WTC11 (cell line): ENCODE results near the gene SCUBE1. TPM values are rescaled to one million over a fixed set of nuclear protein-coding genes. Genes with fewer than 3 reads are reported as not detected.

Experiments used
- ATAC-seq: fragments of 200-7000 bp; cut with Tn5 transposase; 2 replicates; pipeline ENCODE4 v1.10.0; 2021; ENCODE audit warnings: mild to moderate bottlenecking, moderate library complexity
- CTCF ChIA-PET: fragments of 300-600 bp; sonication (Branson Sonifier 250); formaldehyde crosslinking; loops from one replicate; lab custom pipeline; 2021; ENCODE audit warnings: antibody characterized with exemption; lab: Charles Lee
- POLR2A ChIA-PET: fragments of 350-600 bp; sonication (Branson Sonifier 250); formaldehyde crosslinking; loops from one replicate; lab custom pipeline; 2021; ENCODE audit warnings: antibody characterized with exemption; lab: Charles Lee
- DNase-seq: peaks from one replicate; pipeline ENCODE4 v3.0.0; 2021; ENCODE audit warnings: low spot score
- H3K27ac Mint-ChIP-seq: 2 replicates; pipeline ENCODE4 v1.8.0; 2021; ENCODE audit warnings: mixed read lengths
- H3K27me3 Mint-ChIP-seq: 2 replicates; pipeline ENCODE4 v1.8.0; 2021; ENCODE audit warnings: low read depth, mild to moderate bottlenecking, moderate library complexity, mixed read lengths
- H3K36me3 Mint-ChIP-seq: 2 replicates; pipeline ENCODE4 v1.8.0; 2021; ENCODE audit warnings: mixed read lengths
- H3K4me1 Mint-ChIP-seq: 2 replicates; pipeline ENCODE4 v1.8.0; 2022; ENCODE audit warnings: mixed read lengths
- H3K4me3 Mint-ChIP-seq: 2 replicates; pipeline ENCODE4 v1.8.0; 2021; ENCODE audit warnings: mild to moderate bottlenecking, moderate library complexity, mixed read lengths
- H3K9me3 Mint-ChIP-seq: 2 replicates; pipeline ENCODE4 v1.8.0; 2021; ENCODE audit warnings: mixed read lengths
- ATF2 ChIP-seq: sonication (generic); formaldehyde crosslinking; IDR thresholded peaks from 2 replicates; pipeline ENCODE4 v1.8.1; 2022; ENCODE audit warnings: low read depth, missing genetic modification reagents, borderline replicate concordance
- CDX4 ChIP-seq: fragments of 250-450 bp; sonication (Bioruptor Pico); IDR thresholded peaks from 2 replicates; pipeline ENCODE4 v1.9.0; 2021; ENCODE audit warnings: moderate library complexity, mild to moderate bottlenecking, inconsistent platforms, borderline replicate concordance
- CREB1 ChIP-seq: sonication (generic); formaldehyde crosslinking; IDR thresholded peaks from 2 replicates; pipeline ENCODE4 v1.8.0; 2023; ENCODE audit warnings: mild to moderate bottlenecking, missing genetic modification reagents
- FOXP1 ChIP-seq: sonication (generic); formaldehyde crosslinking; IDR thresholded peaks from 2 replicates; pipeline ENCODE4 v1.8.0; 2022; ENCODE audit warnings: missing genetic modification reagents, mild to moderate bottlenecking, moderate library complexity, borderline replicate concordance
- FOXP4 ChIP-seq: sonication (generic); formaldehyde crosslinking; IDR thresholded peaks from 2 replicates; pipeline ENCODE4 v1.8.0; 2022; ENCODE audit warnings: mild to moderate bottlenecking, missing genetic modification reagents
- GRHL2 ChIP-seq: fragments of 250-450 bp; sonication (Bioruptor Pico); IDR thresholded peaks from 2 replicates; pipeline ENCODE4 v1.8.0; 2022; ENCODE audit warnings: mild to moderate bottlenecking, moderate library complexity; ENCODE audit not compliant: insufficient replicate concordance, severe bottlenecking
- GTF2I ChIP-seq: fragments of 250-450 bp; sonication (Bioruptor Pico); conservative IDR thresholded peaks from 2 replicates; pipeline ENCODE4 v1.4.0; 2021; ENCODE audit warnings: mild to moderate bottlenecking
- HMGA2 ChIP-seq: fragments of 250-450 bp; sonication (Bioruptor Pico); IDR thresholded peaks from 2 replicates; pipeline ENCODE4 v1.4.0; 2021; ENCODE audit warnings: mild to moderate bottlenecking, moderate library complexity
- HMGXB4 ChIP-seq: sonication (generic); formaldehyde crosslinking; IDR thresholded peaks from 2 replicates; pipeline ENCODE4 v1.8.1; 2023; ENCODE audit warnings: mild to moderate bottlenecking, moderate library complexity, missing genetic modification reagents
- MXD4 ChIP-seq: fragments of 250-450 bp; sonication (Bioruptor Pico); IDR thresholded peaks from 2 replicates; pipeline ENCODE4 v1.8.0; 2021; ENCODE audit warnings: mild to moderate bottlenecking, moderate library complexity, borderline replicate concordance
- NFATC4 ChIP-seq: fragments of 250-450 bp; sonication (Bioruptor Pico); IDR thresholded peaks from 2 replicates; pipeline ENCODE4 v1.9.0; 2021; ENCODE audit warnings: mild to moderate bottlenecking
- NFE2L1 ChIP-seq: sonication (generic); formaldehyde crosslinking; IDR thresholded peaks from 2 replicates; pipeline ENCODE4 v1.8.1; 2023; ENCODE audit warnings: missing genetic modification reagents
- NR2C2 ChIP-seq: sonication (generic); formaldehyde crosslinking; IDR thresholded peaks from 2 replicates; pipeline ENCODE4 v1.8.0; 2022; ENCODE audit warnings: mild to moderate bottlenecking, missing genetic modification reagents
- PRRX2 ChIP-seq: fragments of 250-450 bp; sonication (Bioruptor Pico); IDR thresholded peaks from 2 replicates; pipeline ENCODE4 v1.8.0; 2021; ENCODE audit warnings: mild to moderate bottlenecking
- RORB ChIP-seq: fragments of 250-450 bp; sonication (Bioruptor Pico); IDR thresholded peaks from 2 replicates; pipeline ENCODE4 v1.9.0; 2021; ENCODE audit warnings: mild to moderate bottlenecking
- SOX15 ChIP-seq: fragments of 250-450 bp; sonication (Bioruptor Pico); IDR thresholded peaks from 2 replicates; pipeline ENCODE4 v1.9.0; 2021; ENCODE audit warnings: mild to moderate bottlenecking
- TEAD4 ChIP-seq: sonication (generic); formaldehyde crosslinking; IDR thresholded peaks from 2 replicates; pipeline ENCODE4 v1.8.0; 2022; ENCODE audit warnings: mild to moderate bottlenecking, missing genetic modification reagents
- USF1 ChIP-seq: sonication (generic); formaldehyde crosslinking; IDR thresholded peaks from 2 replicates; pipeline ENCODE4 v1.8.0; 2022; ENCODE audit warnings: mild to moderate bottlenecking, missing genetic modification reagents
- ZNF263 ChIP-seq: sonication (generic); formaldehyde crosslinking; IDR thresholded peaks from 2 replicates; pipeline ENCODE4 v1.8.1; 2022; ENCODE audit warnings: low read depth, mild to moderate bottlenecking, moderate library complexity, missing genetic modification reagents
- ZNF425 ChIP-seq: fragments of 250-450 bp; sonication (Bioruptor Pico); conservative IDR thresholded peaks from 2 replicates; pipeline ENCODE4 v1.9.0; 2021; ENCODE audit warnings: mild to moderate bottlenecking
- ZNF512 ChIP-seq: sonication (generic); formaldehyde crosslinking; IDR thresholded peaks from 2 replicates; pipeline ENCODE4 v1.8.1; 2022; ENCODE audit warnings: missing genetic modification reagents, borderline replicate concordance
- ZSCAN18 ChIP-seq: fragments of 250-450 bp; sonication (Bioruptor Pico); IDR thresholded peaks from 2 replicates; pipeline ENCODE4 v2.1.2; 2022; ENCODE audit warnings: mild to moderate bottlenecking, moderate library complexity
- total RNA-seq: library from RNA; stranded (reverse); gene quantifications from 3 replicates; pipeline ENCODE4 v1.2.3, GENCODE V29; 2021

The SCUBE1 gene
- total RNA-seq, 1 experiment from 2014 or later, result 6.9 TPM

GRCh38 chr22:43154887-43155536, 188.2 kb downstream of the SCUBE1 start:
- H3K27ac Mint-ChIP-seq, result no peak overlapping the region
- ChIA-PET POLR2A (no interaction called here), CTCF (interaction anchor here (1.0 to 1.1 kb wide), 2 partner anchors 19 to 33 kb away, joined by 3 to 4 read pairs; no protein-coding TSS in a partner anchor)
- no peak for DNase-seq
- peaks cover 14% of the 10 kb centered on the region for H3K27me3 Mint-ChIP-seq
- TF ChIP-seq ZSCAN18 (CRISPR knock-in tag) (no peak), ZNF512 (CRISPR knock-in tag) (no peak), TEAD4 (CRISPR knock-in tag) (no peak), GRHL2 (CRISPR knock-in tag) (no peak), NFATC4 (CRISPR knock-in tag) (no peak), SOX15 (CRISPR knock-in tag) (no peak), GTF2I (no peak), CREB1 (no peak), RORB (CRISPR knock-in tag) (no peak), MXD4 (CRISPR knock-in tag) (no peak), ATF2 (CRISPR knock-in tag) (no peak), PRRX2 (no peak), HMGXB4 (CRISPR knock-in tag) (no peak), NFE2L1 (CRISPR knock-in tag) (no peak)
- no peaks in the 10 kb centered on the region for H3K36me3 Mint-ChIP-seq
- no peak for ATAC-seq
- peaks cover 8% of the 10 kb centered on the region for H3K4me1 Mint-ChIP-seq
- no peak overlapping the region for H3K4me3 Mint-ChIP-seq
- no peaks in the 10 kb centered on the region for H3K9me3 Mint-ChIP-seq

- CTCF ChIA-PET, result no interaction called here
- POLR2A ChIA-PET, result no interaction called here
- Mint-ChIP-seq H3K36me3 (no peaks in the 10 kb centered on the region), H3K9me3 (no peaks in the 10 kb centered on the region), H3K4me1 (peaks cover 8% of the 10 kb centered on the region), H3K4me3 (no peak overlapping the region), H3K27ac (no peak overlapping the region), H3K27me3 (peaks cover 14% of the 10 kb centered on the region)
- ATAC-seq (no peak), DNase-seq (no peak)
- TF ChIP-seq CDX4 (CRISPR knock-in tag) (no peak), FOXP1 (no peak), NR2C2 (CRISPR knock-in tag) (no peak), ZNF425 (CRISPR knock-in tag) (no peak), ZSCAN18 (CRISPR knock-in tag) (no peak), FOXP4 (CRISPR knock-in tag) (no peak), ZNF263 (CRISPR knock-in tag) (no peak), USF1 (CRISPR knock-in tag) (no peak), MXD4 (CRISPR knock-in tag) (no peak), HMGA2 (CRISPR knock-in tag) (no peak)
Measured at GRCh38 chr22:43153899-43154298, 189.3 kb downstream of the SCUBE1 start.
